Activated CD4-positive, alpha-beta T cell treated with anti-CD3 and anti-CD28 coated beads for 36 hours (primary cell): Measurements from ENCODE around the gene MMP25. TPM values are rescaled to one million over a fixed set of nuclear protein-coding genes. Genes with fewer than 3 reads are reported as not detected.

ENCODE experiments used
- ATAC-seq: fragments of 200-7000 bp; cut with Tn5 transposase; one replicate; pipeline ENCODE4 v1.10.0; 2021; ENCODE audit warnings: mild to moderate bottlenecking, moderate library complexity
- CTCF ChIA-PET: fragments of 350-600 bp; sonication (Branson Sonifier 250); formaldehyde crosslinking; loops from one replicate; lab custom pipeline; 2021; ENCODE audit warnings: antibody characterized with exemption; lab: Charles Lee
- POLR2A ChIA-PET: fragments of 350-600 bp; sonication (Branson Sonifier 250); formaldehyde crosslinking; loops from one replicate; lab custom pipeline; 2021; ENCODE audit warnings: antibody characterized with exemption, inconsistent platforms; lab: Charles Lee
- DNase-seq: peaks from one replicate; pipeline ENCODE4 v3.0.0-alpha.2; 2020
- H3K27ac Mint-ChIP-seq: one replicate; pipeline ENCODE4 v1.8.0; 2021; ENCODE audit warnings: mixed read lengths
- H3K27me3 Mint-ChIP-seq: one replicate; pipeline ENCODE4 v1.8.0; 2021; ENCODE audit warnings: mixed read lengths
- H3K36me3 Mint-ChIP-seq: one replicate; pipeline ENCODE4 v1.8.0; 2021; ENCODE audit warnings: low read depth, mixed read lengths
- H3K4me1 Mint-ChIP-seq: one replicate; pipeline ENCODE4 v1.8.0; 2021; ENCODE audit warnings: mixed read lengths
- H3K4me3 Mint-ChIP-seq: one replicate; pipeline ENCODE4 v1.8.0; 2021; ENCODE audit warnings: mild to moderate bottlenecking, moderate library complexity, mixed read lengths
- H3K9me3 Mint-ChIP-seq: one replicate; pipeline ENCODE4 v1.8.0; 2021; ENCODE audit warnings: low read depth, mixed read lengths
- intact Hi-C, 2 experiments: fragments of 100-400 bp; cut with DNase I in 1 of 2; cut with micrococcal nuclease in 1 of 2; formaldehyde crosslinking; loops; one replicate each; pipeline versions ENCODE4 v1.14.2 to v1.15.1; 2022 to 2024; cut with DNase I, micrococcal nuclease
- total RNA-seq, 2 experiments: library from RNA; stranded (reverse); gene quantifications; one replicate each; pipeline ENCODE4 v1.2.3, GENCODE V29; 2021

Gene MMP25
- total RNA-seq, 2 experiments from 2014 or later = 0.55 to 0.91 TPM

- Mint-ChIP-seq H3K36me3 (peaks cover 10% of the 10 kb centered on the region), H3K9me3 (peaks cover 3% of the 10 kb centered on the region), H3K4me3 (no peak overlapping the region), H3K27me3 (no peaks in the 10 kb centered on the region), H3K4me1 (peaks cover 63% of the 10 kb centered on the region), H3K27ac (peak overlapping the region; percentile 45)
- DNase-seq (no peak), ATAC-seq (no peak)
- intact Hi-C loops = no loop called here
- ChIA-PET POLR2A (no interaction called here), CTCF (interaction anchor here (0.7 to 0.9 kb wide), 2 partner anchors 9 to 14 kb away, joined by 3 to 5 read pairs; partner anchors contain the start of gene ZSCAN10)
Observed at GRCh38 chr16:3084969-3085670, 38.8 kb downstream of the MMP25 start.

GRCh38 chr16:3085868-3086595 lies 39.7 kb downstream of the MMP25 start:
- ChIA-PET CTCF (interaction anchor here (0.9 to 3.2 kb wide), 2 partner anchors 13 to 44 kb away, joined by 5 to 14 read pairs; partner anchors contain the start of gene ZSCAN10), POLR2A (no interaction called here)
- intact Hi-C loops = no loop called here
- H3K36me3 Mint-ChIP-seq = peaks cover 4% of the 10 kb centered on the region
- ATAC-seq = no peak
- H3K4me3 Mint-ChIP-seq = peak overlapping the region; percentile 64
- H3K9me3 Mint-ChIP-seq = no peaks in the 10 kb centered on the region
- peak overlapping the region; percentile 73 for H3K27ac Mint-ChIP-seq
- H3K4me1 Mint-ChIP-seq = peaks cover 58% of the 10 kb centered on the region
- H3K27me3 Mint-ChIP-seq = no peaks in the 10 kb centered on the region
- no peak for DNase-seq

- peaks cover 1% of the 10 kb centered on the region for H3K36me3 Mint-ChIP-seq
- H3K9me3 Mint-ChIP-seq = no peaks in the 10 kb centered on the region
- intact Hi-C loops = no loop called here
- peak; percentile 79 for ATAC-seq
- DNase-seq = peak; percentile 56
- H3K4me1 Mint-ChIP-seq = peaks cover 59% of the 10 kb centered on the region
- POLR2A ChIA-PET = interaction anchor here (0.7 kb wide), 1 partner anchor 9 kb away, joined by 3 read pairs; no protein-coding TSS in a partner anchor
- H3K27me3 Mint-ChIP-seq = no peaks in the 10 kb centered on the region
- peak overlapping the region; percentile 64 for H3K4me3 Mint-ChIP-seq
- peak overlapping the region; percentile 73 for H3K27ac Mint-ChIP-seq
- CTCF ChIA-PET = interaction anchor here (0.8 to 3.2 kb wide), 2 partner anchors 43 to 67 kb away, joined by 3 to 14 read pairs; no protein-coding TSS in a partner anchor
Observed at GRCh38 chr16:3086596-3087242, 40.4 kb downstream of the MMP25 start.

- no peaks in the 10 kb centered on the region for H3K27me3 Mint-ChIP-seq
- ChIA-PET POLR2A (interaction anchor here (0.7 to 1.1 kb wide), 2 partner anchors 10 to 22 kb away, joined by 3 to 4 read pairs; partner anchors contain the start of gene IL32), CTCF (interaction anchor here (0.7 to 3.2 kb wide), 4 partner anchors 10 to 68 kb away, joined by 3 to 14 read pairs (median 4); partner anchors contain the start of gene ZNF213)
- peaks cover under 1% of the 10 kb centered on the region for H3K36me3 Mint-ChIP-seq
- H3K4me1 Mint-ChIP-seq = peaks cover 55% of the 10 kb centered on the region
- DNase-seq = peak; percentile 36
- peak overlapping the region; percentile 64 for H3K4me3 Mint-ChIP-seq
- H3K9me3 Mint-ChIP-seq = no peaks in the 10 kb centered on the region
- intact Hi-C loops = no loop called here
- peak overlapping the region; percentile 73 for H3K27ac Mint-ChIP-seq
- peak; percentile 62 for ATAC-seq
Observed at GRCh38 chr16:3087243-3088235, 41.2 kb downstream of the MMP25 start.

GRCh38 chr16:3088450-3088849 lies 42.1 kb downstream of the MMP25 start:
- ChIA-PET POLR2A (no interaction called here), CTCF (interaction anchor here (1.0 to 3.2 kb wide), 2 partner anchors 41 to 60 kb away, joined by 4 to 14 read pairs; no protein-coding TSS in a partner anchor)
- peak overlapping the region; percentile 20 for H3K27ac Mint-ChIP-seq
- no peak for ATAC-seq
- H3K27me3 Mint-ChIP-seq = no peaks in the 10 kb centered on the region
- intact Hi-C loops = no loop called here
- DNase-seq = no peak
- H3K4me3 Mint-ChIP-seq = no peak overlapping the region
- H3K9me3 Mint-ChIP-seq = no peaks in the 10 kb centered on the region
- peaks cover 52% of the 10 kb centered on the region for H3K4me1 Mint-ChIP-seq
- H3K36me3 Mint-ChIP-seq = no peaks in the 10 kb centered on the region

GRCh38 chr16:3088925-3089716 lies 42.8 kb downstream of the MMP25 start:
- ChIA-PET CTCF (interaction anchor here (1.0 to 3.2 kb wide), 4 partner anchors 12 to 60 kb away, joined by 3 to 14 read pairs (median 4); partner anchors contain the start of gene IL32), POLR2A (no interaction called here)
- no peaks in the 10 kb centered on the region for H3K36me3 Mint-ChIP-seq
- ATAC-seq (no peak), DNase-seq (no peak)
- no peaks in the 10 kb centered on the region for H3K9me3 Mint-ChIP-seq
- H3K27me3 Mint-ChIP-seq = no peaks in the 10 kb centered on the region
- peaks cover 46% of the 10 kb centered on the region for H3K4me1 Mint-ChIP-seq
- no peak overlapping the region for H3K27ac Mint-ChIP-seq
- intact Hi-C loops = no loop called here
- no peak overlapping the region for H3K4me3 Mint-ChIP-seq

- Mint-ChIP-seq H3K27me3 (no peaks in the 10 kb centered on the region), H3K27ac (no peak overlapping the region), H3K9me3 (no peaks in the 10 kb centered on the region), H3K36me3 (no peaks in the 10 kb centered on the region), H3K4me1 (peaks cover 47% of the 10 kb centered on the region), H3K4me3 (no peak overlapping the region)
- intact Hi-C loops = no loop called here
- CTCF ChIA-PET = interaction anchor here (1.3 kb wide), 2 partner anchors 12 to 24 kb away, joined by 3 read pairs; partner anchors contain the start of gene IL32
- ATAC-seq = no peak
- DNase-seq = no peak
- POLR2A ChIA-PET = no interaction called here
Observed at GRCh38 chr16:3089717-3090592, 43.6 kb downstream of the MMP25 start.

GRCh38 chr16:3091551-3091950 lies 45.2 kb downstream of the MMP25 start:
- no peak for ATAC-seq
- no peak for DNase-seq
- H3K4me1 Mint-ChIP-seq = peaks cover 47% of the 10 kb centered on the region
- no peaks in the 10 kb centered on the region for H3K27me3 Mint-ChIP-seq
- ChIA-PET CTCF (interaction anchor here (0.9 to 1.9 kb wide), 4 partner anchors 10 to 32 kb away, joined by 3 to 7 read pairs (median 4); no protein-coding TSS in a partner anchor), POLR2A (no interaction called here)
- no peaks in the 10 kb centered on the region for H3K9me3 Mint-ChIP-seq
- peak overlapping the region; percentile 59 for H3K27ac Mint-ChIP-seq
- H3K4me3 Mint-ChIP-seq = no peak overlapping the region
- intact Hi-C loops = no loop called here
- H3K36me3 Mint-ChIP-seq = no peaks in the 10 kb centered on the region

GRCh38 chr16:3092501-3092941 lies 46.2 kb downstream of the MMP25 start:
- no peaks in the 10 kb centered on the region for H3K27me3 Mint-ChIP-seq
- no peaks in the 10 kb centered on the region for H3K36me3 Mint-ChIP-seq
- CTCF ChIA-PET = interaction anchor here (0.8 to 2.7 kb wide), 5 partner anchors 9 to 61 kb away, joined by 3 to 19 read pairs (median 4); no protein-coding TSS in a partner anchor

More at GRCh38 chr16:3092501-3092941, 46.2 kb downstream of the MMP25 start:
- POLR2A ChIA-PET = no interaction called here
- no peak overlapping the region for H3K27ac Mint-ChIP-seq
- H3K9me3 Mint-ChIP-seq = no peaks in the 10 kb centered on the region
- peaks cover 41% of the 10 kb centered on the region for H3K4me1 Mint-ChIP-seq
- no peak overlapping the region for H3K4me3 Mint-ChIP-seq
- DNase-seq (no peak), ATAC-seq (no peak)
- intact Hi-C loops = no loop called here
